HG03095 (cell line): Measurements from ENCODE around the gene ARHGAP40.
A peak's percentile ranks its signal among the peaks of the same experiment; 100 is the strongest.

Experiments used
- ATAC-seq: cut with Tn5 transposase; IDR thresholded peaks from one replicate; pipeline ENCODE4 v1.9.1; 2021; ENCODE audit warnings: moderate library complexity; ENCODE audit not compliant: unreplicated experiment

Gene ARHGAP40

GRCh38 chr20:38645980-38646858 lies 44.6 kb downstream of the ARHGAP40 start:
- peak; percentile 69 for ATAC-seq

GRCh38 chr20:38649275-38649891 lies 47.8 kb downstream of the ARHGAP40 start:
- ATAC-seq = no peak

DNA sequence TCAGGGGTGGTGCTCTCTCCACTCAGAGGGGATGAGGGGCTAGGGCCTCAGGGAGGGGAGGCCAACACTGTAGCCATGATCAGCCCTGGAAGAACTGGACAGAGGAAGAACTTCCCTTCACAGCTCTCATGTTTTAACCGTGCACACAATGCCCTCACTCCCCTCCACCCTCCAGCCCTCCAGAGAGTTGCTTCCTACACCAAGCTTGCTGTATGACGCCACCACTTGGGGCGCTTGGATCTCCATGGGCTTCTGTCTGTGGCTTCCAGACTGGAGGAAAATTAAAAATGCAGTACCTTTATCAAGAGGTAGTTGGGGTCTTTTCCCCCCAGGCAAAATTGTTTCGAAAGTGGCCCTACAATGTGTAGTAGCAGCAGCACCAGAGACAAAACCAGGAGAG lies 48.4 kb downstream of the ARHGAP40 start:
- ATAC-seq = no peak

GRCh38 chr20:38651154-38651553 lies 49.5 kb downstream of the ARHGAP40 start:
- ATAC-seq = no peak

DNA sequence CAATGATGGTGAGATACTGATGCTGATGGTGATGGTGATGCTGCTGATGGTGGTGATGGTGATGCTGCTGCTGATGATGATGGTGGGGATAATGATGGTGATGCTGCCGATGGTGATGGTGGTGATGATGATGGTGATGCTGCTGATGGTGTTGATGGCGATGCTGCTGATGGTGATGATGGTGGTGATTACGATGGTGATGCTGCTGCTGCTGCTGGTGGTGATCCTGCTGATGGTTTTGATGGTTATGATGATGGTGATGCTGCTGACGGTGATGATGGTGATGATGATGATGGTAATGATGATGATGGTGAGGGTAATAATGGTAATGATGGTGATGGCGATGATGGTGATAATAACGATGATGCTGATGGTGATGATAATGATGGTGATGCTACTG lies 50.0 kb downstream of the ARHGAP40 start:
- no peak for ATAC-seq

DNA sequence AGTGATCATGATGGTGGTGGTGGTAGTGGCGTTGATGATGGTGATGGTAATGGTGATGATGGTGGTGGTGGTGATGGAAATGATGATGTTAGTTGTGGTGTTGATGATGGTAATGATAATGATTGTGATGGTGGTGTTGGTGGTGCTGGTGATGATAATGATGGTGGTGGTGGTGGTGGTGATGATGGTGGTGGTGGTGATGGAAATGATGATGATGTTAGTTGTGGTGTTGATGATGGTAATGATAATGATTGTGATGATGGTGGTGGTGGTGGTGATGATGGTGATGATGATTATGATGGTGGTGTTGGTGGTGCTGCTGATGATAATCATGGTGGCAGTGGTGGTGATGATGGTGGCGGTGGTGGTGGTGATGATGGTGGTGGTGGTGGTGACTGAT lies 51.4 kb downstream of the ARHGAP40 start:
- no peak for ATAC-seq

DNA sequence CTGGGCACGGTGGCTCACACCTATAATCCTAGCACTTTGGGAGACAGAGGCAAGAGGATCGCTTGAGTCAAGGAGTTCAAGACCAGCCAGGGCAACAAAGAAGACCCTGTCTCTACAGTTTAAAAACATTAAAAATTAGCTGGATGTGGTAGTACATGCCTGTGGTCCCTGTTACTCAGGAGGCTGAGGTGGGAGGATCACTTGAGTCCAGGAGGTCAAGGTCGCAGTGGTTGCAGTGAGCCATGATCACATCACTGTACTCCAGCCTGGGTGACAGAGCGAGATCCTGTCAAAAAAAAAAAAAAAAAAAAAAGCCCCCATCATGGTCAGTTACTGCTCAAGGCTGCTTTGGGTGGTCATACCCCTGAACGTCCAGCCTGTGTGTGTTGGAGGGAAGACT lies 55.8 kb downstream of the ARHGAP40 start:
- no peak for ATAC-seq

GRCh38 chr20:38658879-38659596 lies 57.4 kb downstream of the ARHGAP40 start:
- no peak for ATAC-seq

GRCh38 chr20:38659597-38659880 lies 57.9 kb downstream of the ARHGAP40 start:
- ATAC-seq = no peak

DNA sequence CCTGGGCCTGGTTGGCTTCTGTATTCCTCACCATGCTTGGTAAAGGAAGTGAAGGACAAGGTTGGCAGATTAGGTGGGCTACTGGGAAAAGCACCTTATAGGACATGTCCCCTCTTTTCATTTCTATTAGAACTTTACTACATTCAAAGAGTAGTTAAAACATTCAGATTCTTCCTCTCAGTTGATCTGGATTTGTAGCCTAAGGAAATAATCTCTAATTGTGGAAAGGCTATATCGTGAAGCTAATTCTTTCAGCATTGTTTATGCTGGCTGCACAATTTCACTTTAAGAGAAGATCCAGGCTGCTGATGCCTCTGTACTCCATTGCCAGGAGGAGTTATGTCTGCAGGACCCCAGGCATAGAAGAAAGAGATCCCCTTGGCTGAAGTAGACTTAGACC lies 58.8 kb downstream of the ARHGAP40 start:
- no peak for ATAC-seq

- ATAC-seq = no peak
These were observed 62.1 kb downstream of the ARHGAP40 start for GRCh38 chr20:38663660-38664059.

GRCh38 chr20:38664284-38664683 lies 62.7 kb downstream of the ARHGAP40 start:
- no peak for ATAC-seq

- ATAC-seq = no peak
These were observed 63.5 kb downstream of the ARHGAP40 start for GRCh38 chr20:38665094-38665493.

DNA sequence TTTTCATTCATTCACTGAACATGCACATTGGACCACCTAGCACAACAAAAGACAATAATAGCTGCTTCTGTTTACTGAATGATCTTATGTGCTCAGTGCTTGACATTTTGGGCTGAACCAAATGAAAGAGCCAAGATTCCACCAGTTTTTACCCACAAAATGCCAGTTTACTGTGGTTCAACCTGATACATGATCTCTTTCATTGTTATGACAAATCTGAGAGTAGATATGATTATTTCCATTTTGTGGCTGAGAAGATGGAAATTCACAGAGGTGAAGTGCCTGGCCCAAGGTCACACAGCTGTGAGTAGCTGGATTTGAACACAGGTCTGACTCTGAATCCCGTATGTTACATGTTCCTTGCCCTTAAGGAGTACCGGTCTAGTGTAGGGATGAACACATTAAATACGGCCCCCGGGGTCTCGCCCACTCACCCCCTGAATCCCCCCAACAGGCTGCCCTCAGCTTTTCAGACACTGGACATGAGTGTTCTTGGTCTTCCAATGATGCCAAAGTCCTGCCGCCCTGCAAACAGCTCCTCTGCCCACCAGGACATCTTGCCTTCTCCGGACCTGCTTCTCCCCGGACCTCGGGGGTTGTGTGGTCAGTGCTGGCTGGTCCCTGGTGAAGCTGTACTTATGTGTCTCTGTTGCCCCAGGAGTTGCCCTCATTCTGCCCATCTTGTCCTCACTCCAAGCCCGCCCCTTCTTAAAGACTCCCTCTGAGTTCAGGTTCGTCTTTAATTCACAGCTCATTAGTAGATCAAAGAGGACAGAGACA lies 64.1 kb downstream of the ARHGAP40 start:
- no peak for ATAC-seq

DNA sequence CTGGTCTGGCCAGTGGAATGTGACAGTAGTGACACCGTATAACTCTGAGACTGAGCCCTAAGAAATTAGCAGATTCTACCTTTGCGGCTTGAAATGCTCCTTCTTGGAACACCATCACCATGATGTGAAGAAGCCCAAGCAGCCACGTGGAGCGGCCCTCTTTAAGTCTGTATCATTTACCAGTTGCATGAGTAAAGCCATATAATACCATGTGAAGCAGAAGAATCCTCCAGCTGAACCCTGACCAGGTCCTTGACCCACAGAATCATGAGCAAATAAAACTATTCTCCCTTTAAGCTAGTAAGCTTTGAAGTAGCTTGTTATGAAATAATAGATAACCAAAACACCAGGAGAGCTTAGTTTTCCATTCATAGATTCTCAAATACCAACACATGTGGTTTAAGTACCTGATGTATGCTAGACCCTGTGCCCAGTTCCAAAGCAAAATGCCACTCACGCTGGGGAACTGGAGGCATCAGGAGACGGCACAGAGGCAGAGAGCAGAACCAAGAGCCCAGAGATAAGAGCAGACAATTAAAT lies 65.9 kb downstream of the ARHGAP40 start:
- ATAC-seq = no peak

DNA sequence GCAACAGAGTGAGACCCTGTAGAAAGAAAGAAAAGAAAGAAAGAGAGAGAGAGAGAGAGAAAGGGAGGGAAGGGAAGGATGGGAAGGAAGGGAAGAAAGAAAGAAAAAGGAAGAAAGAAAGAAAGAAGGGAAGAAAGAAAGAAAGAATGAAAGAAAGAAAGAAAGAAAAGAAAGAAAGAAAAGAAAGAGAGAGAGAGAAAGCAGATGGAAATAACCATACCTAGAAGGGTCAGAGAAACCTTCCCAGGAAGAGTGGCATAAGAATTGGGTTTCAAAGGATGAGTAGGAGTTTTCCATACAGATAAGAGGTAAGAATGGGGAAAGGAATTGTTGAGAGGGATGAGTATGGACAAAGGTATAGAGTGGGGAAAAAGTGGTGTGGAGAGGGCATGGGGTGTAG lies 68.1 kb downstream of the ARHGAP40 start:
- ATAC-seq = no peak

GRCh38 chr20:38670786-38671185 lies 69.2 kb downstream of the ARHGAP40 start:
- no peak for ATAC-seq

DNA sequence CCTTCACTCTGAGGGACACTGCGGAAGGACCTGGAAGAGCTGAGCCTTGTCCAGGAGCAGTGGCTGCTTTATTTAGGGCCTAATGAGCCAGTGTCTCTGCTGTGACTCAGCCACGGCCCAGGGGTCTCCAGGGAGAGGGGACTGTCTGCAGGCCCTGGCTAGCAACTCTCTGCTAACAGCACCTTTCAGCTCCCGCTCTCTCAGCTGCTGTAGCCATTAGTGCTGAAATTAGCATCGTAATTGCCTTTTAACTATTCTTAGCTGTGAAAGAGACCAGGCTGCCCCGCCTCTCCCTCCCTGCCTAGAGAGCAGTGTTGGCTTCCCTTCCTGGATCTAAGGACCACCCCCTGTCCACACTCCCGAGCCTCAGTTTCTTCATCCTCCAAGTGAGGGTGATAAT lies 69.6 kb downstream of the ARHGAP40 start:
- ATAC-seq = no peak

DNA sequence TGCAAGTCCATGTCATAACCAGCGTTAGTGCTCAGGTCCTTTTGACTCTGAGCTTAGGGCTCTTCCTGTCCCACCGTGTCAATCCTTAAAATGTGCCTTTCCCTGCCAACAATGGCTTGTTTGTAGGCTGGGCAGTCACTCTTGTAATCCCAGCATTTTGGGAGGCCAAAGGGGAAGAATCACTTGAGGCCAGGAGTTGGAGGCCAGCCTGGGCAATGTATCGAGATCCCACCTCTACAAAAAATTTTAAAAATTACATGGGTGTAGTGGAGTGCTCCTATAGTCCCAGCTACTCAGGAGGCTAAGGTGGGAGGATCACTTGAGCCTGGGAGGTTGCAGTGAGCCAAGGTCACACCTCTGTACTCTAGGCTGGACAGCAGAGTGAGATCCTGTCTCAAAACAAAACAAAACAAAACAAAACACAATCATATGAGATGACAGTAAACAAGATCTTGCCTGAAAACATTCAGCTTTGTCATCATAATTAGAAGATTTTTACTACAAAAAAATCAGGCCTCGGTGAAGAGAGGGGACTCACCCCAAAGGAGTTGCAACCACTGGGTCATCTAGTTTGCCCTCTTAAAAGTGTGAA lies 70.2 kb downstream of the ARHGAP40 start:
- no peak for ATAC-seq

GRCh38 chr20:38672504-38672903 lies 70.9 kb downstream of the ARHGAP40 start:
- ATAC-seq = no peak

GRCh38 chr20:38673261-38673660 lies 71.7 kb downstream of the ARHGAP40 start:
- ATAC-seq = no peak
